HG02798 (cell line): Measurements from ENCODE around the gene CACNA2D4.

ENCODE experiments used
- ATAC-seq: cut with Tn5 transposase; IDR thresholded peaks from one replicate; pipeline ENCODE4 v1.9.1; 2021; ENCODE audit warnings: mild to moderate bottlenecking; ENCODE audit not compliant: unreplicated experiment, poor library complexity

CACNA2D4 gene

DNA sequence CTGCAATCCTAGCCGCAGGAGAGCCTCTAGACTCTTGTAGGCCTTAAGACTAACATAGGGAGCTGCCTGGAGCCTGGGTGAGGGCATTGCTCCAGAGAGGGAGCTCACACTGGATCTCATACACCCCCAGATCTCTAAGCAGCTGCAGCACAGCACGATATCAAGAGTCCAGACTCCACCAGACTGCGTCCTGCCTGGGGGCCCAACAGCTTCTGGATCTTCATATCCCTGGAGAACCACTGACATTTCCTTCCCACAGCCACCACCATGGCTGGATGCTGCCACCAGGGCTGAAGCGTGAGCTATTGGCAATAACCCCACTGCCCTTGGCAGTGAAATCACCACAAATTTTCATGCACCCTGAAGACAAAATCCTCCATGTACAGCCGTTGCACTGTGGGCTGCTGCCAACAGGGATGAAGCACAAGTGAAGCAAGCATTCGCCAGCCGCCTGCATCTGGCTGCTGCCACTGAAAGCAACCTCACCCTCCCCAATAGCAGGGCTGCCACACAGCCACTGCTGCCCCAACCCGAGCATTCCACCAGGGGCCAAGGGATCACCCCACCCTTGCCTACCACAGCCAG lies 28.2 kb downstream of the CACNA2D4 start:
- no peak for ATAC-seq

DNA sequence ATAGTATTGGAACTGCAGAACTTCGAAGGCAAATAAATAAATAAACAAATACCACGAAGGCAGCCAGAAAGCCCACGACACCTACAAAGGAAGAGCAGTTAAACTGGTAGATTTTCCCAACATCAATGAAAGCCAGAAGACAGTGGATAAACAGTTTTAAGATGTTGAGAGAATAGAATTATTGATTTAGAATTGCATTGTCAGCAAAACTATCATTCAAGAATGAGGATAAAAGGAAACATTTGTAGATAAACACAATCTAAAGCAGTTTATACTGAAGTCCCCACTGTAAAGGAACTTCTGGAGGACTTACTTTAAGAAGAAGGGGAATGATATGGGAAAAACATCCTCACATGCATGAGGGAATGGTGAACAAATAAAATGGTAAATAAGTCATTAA lies 29.5 kb downstream of the CACNA2D4 start:
- no peak for ATAC-seq

DNA sequence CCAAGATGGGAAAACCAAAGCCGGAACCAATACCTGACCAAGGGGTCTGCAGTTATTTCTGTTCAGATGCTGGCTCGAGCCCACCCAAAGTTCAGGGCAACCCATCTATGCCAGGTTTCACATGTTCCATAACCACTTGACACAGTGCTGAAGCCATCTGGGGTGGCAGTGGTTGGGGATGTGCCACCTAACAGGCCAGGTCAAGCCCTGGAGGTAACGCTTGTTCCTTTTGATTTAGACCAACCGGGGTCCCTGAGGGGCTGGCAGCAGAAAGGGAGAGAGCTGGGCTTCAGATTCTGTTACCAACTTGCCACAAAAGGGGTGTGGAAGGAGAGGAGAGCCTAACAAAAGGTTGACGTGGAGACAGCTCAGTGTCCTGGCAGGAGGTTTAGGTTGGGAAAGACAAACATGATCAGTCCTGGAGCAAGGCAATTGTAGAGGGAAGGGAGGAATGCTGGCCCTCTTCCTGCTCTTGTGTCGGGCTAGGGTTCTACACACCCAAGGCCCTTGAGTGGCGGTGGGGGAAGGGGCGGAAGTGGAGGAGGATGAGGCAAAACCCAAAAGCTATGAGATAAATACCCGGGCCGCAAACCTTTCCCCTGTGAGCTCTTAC lies 31.9 kb downstream of the CACNA2D4 start:
- no peak for ATAC-seq

DNA sequence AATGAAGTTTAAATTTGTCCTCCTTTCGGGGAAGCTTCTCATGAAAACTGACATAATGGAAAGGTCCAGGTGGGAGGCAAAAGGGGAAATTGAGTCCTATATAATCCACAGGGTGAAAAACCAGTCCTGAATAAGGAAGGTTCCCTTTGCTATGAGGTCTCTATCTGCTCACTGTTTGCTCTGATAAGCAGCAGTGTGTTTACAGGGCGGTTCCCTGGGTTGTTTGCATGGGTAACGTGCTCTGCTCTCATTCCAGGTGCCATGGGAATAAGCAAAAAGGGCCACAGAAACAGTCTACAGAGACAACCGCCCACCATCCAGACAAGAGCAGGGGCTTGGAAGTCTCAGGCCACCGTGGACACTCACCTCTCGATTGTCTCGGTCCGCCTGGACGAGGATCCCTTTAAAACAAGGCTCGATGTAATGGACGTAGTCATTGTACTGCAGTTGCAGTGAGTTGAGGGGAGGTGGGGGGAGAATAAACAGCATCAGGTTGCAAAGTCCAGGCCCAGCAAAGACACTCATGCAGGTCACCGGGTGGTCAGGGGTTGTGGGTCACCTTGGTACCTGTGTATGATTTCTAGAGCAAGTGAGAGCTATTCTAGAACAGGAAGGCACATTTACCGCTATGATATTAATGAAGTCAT lies 32.7 kb downstream of the CACNA2D4 start:
- ATAC-seq, result no peak

DNA sequence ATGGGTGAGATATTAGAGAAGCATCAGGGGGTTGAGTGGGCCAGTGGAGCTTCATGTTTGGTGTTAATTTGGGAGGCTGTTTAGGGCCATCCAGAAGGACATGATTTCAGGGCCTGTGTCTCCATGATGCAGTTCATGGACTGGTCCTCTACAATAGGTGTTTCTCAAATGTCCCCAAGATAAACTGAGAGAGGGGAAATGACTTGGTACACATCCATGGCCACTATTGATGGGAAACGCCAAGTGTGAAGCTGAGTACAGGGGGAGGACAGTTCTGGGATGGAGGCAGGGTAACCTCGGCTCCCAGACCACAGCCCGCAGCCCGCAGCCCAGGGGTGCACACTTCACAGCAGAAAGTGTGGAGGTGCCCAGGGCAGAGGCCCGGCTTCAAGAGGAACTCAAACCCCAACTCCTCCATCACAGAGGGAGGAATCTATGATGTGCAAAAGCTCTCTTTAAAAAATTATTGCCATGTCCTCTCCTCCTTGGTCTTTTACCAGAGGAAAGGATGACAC lies 33.3 kb downstream of the CACNA2D4 start:
- no peak for ATAC-seq

DNA sequence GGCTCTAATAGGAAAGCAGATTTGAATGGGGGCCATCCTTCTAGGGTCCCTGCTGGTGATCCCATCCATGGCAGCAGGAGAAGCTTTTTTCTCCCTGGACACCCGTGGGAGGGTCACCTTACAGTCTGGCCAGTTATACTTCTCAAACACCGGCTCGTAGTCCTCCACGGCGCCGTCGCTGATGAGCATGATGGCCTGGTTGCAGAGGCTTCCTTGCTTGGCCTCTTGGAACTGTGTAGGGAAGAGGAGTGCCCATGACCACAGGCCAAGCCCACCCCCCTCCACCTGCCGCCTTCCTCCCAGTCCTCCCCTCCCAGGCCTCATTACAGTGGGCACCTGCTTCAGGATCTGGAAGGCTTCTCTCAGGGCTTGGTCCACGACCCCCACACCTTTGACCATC lies 33.8 kb downstream of the CACNA2D4 start:
- no peak for ATAC-seq

DNA sequence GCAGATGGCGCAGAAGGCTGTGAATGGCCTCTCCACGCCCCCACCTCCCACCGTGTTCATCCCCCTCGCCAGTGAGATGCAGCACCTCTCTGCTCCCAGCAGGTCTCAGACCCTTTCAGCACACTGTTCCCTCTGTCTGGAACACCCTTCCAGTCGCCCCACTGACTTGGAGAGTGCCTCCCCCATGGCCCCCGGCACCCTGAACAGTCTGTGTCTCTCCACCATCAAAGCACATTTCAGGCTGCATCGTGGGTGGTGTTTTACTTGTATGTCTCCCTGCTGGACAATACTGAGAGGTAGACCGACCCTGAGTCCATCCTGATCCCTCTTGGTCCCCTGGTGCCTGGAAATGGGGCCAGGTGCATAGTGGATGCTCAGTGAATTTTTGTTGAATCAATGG lies 34.9 kb downstream of the CACNA2D4 start:
- ATAC-seq, result no peak

DNA sequence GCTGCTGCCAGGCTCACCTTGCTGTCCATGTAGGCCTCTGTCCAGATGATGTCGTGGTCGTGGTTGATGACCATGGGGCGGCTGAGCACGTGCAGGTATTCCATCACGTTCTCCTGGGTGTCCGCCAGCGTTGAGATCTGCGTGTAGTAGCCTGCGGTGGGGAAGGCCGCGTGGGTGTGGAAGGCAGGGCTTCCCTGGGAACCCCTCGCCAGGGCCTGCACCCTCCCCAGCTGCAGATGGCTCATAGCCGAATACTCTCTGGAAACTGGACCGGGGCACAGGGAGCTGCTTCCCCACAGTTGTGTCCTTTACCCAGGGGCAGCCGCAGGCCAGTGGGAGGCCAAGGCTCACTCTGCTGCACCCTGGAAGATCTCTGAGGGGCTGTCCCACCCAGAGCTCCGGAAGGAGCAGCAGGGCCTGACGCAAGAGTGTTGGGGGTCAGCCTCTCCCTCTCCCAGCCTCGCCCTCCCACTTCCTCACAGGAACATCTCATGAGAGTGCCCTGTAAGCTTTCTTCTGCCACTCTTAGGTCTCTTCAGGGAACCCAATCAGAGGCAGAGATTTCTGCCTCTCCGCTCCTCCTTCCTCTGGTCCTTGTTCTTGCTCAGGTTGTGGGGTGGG lies 35.5 kb downstream of the CACNA2D4 start:
- no peak for ATAC-seq

DNA sequence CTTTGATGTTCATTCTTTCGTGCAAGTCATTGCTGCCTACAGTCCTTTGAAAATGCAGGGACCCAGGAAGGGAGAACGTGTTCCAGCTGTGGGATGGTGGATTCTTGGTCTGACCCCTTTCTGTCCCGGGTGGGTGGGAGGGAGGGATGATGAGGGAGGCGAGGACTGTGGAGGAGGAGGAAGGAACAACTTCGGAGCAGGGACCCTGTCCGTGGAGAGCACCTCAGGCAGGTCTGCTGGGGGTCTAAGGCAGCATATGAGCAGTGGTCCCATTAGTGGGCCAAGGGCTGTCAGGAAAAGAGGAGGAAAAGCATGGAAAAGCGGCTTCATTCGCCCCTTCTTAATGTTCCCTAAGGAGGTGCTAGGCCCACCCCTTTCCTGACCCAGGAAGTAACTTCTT lies 36.0 kb downstream of the CACNA2D4 start:
- ATAC-seq, result no peak

DNA sequence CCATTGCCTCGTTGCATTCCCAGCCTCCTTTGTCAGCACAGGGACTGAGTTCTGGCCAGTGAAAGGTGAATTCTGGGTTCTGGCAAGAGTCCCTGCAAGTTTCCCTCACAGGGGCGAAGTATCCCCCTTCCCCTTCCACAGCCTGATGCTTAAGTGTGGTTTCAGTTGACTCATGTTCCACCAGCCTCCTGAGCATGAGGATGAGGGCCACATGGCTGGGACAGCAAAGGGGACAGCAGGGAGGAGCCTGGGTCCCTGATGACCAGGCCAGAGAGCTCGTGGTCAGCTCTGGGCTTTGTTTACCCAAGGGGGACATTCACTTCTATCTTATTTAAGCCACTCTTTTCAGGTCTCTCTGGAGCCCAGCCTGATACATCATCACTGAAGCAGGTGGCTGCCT lies 36.5 kb downstream of the CACNA2D4 start:
- ATAC-seq, result no peak

DNA sequence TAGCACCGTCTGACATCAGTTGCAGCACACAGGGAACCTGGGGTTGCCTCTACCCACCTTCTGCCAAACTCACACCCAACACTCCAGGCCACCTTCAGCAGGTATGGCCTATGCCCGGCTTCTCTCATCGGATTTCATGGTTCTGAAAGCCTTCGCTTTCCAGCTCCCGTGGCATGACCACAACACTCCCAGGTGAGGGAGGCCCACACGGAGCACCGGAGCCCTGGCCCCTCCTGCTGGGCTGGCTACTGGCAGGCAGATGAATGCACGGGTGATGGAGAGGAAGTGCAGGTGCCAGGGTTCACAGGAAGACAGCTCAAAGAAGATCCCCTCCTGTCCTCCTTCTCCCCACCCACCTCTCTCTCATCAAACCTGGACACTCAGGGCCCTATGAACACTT lies 37.2 kb downstream of the CACNA2D4 start:
- no peak for ATAC-seq

DNA sequence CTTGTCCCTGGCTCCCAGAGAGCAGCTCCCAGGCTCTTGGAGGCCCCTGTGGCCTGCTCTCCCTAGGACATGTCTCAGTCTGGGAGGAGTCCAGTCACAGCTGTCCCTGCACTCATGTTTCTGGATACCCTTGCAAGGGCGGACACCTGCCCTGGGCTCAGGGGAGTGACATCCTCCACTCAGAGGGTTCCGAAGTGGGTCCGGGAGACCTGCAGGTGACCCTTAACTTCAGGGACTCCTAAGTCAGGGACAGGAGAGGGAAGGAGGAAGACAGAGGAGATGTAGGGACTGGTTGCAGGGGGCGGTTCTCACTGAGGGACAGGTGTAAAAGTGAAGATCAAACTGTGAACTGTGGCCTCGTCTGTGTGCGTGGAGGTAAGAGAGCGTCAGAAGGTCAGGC lies 37.6 kb downstream of the CACNA2D4 start:
- no peak for ATAC-seq

DNA sequence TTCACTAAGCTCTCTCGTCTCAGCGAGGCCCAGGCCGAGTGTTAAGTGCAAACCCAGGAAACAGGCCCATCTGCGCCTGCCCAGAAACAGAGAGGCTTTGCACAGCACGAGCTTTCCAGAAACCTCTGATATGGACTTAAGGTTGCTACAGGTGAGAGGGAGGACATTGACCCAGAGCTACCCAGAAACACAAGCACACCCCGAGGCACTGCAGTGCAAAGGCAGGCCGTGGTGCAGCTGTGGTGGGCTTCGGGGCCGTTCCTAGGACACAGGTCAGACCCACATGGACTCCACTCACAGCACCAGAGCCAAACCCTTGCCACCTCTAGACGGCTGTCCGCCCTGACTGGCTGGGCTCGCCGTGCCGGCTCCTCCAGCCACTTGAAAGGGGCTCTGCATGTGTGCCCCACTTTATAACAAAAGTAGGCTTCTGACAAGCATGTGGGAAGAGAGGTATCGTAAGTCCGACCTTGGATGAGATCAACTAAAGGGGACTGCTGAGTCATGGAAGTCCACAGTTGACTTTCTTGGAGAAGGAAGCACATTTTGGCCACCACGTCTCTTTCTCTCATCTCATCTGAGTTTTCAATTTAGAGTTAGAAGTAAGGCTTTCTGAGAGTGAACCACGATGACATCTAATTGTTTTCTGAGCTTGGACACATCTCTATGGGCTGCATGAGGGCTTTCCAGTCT lies 38.2 kb downstream of the CACNA2D4 start:
- ATAC-seq, result no peak

DNA sequence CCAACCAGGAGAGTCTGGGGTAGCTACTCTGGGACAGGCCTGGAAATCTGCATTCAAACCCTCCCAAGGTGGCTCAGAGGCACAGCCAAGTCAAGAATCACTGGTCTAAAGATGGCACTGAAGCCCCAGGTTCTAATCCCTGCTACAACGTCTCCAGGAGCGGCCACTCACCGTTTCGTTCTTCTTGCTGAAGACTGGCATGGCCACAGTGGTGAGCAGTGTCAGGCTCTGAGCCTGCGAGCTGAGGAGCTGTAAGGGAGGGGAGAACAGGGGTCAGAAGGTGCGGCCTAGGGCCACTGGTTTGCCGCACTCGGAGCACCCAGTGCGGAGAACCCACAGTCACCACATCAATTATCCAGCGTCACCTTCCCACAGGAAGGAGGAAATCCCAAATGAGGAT lies 38.8 kb downstream of the CACNA2D4 start:
- no peak for ATAC-seq

DNA sequence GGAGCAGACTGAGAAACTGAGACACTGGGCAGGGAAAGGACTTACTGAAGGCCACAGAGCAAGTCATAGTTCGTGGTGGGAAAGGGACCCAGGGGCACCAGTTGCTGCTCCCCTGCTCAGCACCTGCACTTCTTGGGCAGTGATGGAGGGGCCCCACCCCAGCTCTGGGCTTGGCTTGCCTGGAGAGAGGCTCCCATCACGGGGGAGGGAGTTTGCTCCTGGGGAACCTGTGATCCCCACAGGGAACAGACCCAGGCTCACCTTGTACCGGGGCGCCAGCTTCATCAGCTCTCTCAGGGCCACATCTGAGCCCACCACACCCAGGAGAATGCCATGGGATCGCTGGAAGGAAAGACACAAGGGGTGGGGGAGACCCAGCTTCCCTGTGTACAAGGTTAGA lies 39.8 kb downstream of the CACNA2D4 start:
- ATAC-seq, result no peak

DNA sequence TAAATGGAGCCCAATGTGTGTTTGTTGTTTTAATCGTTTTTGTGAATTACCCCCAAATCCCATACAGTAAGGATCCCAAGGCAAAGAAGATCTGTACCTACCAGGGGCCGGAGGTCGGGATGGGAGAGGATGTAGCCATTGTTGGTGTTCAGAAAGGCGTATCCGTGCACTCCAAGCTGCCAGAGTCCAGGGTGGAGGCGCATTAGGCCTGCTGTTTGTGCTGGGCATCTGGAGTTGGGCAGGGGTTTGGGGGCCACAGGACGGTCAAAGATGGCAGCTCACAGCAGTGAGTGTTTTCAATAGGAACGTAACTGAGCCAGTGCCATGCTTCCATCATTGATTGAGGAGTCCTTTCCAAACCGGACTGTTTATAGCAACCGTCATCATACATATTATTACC lies 40.2 kb downstream of the CACNA2D4 start:
- no peak for ATAC-seq

DNA sequence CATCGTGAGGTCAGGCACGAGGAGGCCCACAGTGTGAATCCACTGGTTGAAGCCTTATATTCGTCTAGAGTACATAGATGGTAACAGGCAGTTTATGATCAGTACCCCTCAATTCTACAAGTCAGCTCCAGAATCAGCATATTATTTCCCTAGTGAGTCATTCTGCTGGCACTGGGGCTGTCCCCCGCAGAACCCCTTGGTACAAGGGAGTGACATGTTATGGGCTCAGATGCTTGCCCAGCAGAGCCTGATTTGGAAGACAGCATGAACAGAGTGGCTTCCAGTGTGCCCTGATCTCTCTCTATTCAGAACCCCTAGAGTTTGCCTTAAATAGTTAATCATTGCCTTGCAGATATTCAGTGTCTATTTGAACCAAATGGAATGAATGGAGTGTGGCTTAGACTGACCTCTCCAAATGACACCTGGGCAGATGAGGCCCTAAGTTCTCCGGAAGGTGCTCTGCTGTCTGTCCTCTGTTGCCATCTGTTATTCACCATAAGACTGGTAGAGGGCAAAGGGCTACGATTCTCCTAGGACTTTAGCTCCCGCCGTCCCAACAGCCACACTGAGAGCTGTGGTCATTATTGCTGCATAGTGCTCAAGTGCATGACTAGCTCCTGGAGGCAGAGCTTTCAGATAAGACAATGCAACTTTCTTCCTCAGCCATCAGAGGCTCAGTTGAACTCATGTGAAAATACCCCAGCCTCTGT lies 41.1 kb downstream of the CACNA2D4 start:
- no peak for ATAC-seq

DNA sequence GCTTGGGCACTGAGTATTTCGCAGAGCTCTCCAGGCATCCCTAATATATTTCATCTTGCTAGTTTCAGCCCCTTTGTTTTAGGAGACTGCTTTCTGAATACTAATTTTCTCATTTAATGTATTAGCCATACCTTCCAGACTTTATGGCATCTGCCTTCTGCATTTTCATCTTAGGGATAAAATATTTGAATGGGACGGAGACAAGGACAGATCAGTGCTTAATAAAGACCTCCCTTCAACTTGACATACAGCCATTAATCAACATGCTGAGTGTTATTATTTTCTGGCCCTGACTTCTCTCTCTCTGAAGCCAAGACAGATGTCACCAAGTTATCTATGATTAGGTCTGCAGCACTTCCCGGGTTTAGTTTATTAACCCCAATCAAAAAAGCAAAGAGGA lies 42.4 kb downstream of the CACNA2D4 start:
- ATAC-seq, result no peak

DNA sequence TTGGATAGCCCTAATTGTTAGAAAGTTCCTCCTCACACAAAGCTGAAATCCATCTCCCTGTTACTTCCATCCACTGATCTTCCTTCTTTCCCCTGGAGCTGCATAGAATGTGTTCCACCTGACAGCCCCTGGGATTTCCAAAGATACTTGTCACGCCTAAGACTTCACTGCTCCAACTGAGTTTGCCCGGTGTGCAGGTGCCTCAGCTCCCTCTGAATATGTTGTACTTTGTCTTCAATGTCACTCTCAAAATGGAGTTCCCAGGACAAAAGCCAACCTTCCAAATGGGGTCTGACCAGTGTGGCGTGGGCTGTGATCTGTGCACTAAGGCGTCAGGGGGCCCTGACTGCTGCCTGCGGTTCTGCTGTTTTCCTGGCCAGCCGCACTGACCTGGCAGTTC lies 42.8 kb downstream of the CACNA2D4 start:
- ATAC-seq, result no peak
